GM10847 (cell line): ENCODE results near the gene WFDC1.

Experiments
- POLR2A ChIP-seq: IDR thresholded peaks from 2 replicates; pipeline ENCODE4 v1.6.1; 2011; ENCODE audit not compliant: insufficient read length; ENCODE audit errors: extremely low read depth

The WFDC1 gene

GRCh38 chr16:84326545-84326944, 31.9 kb downstream of the WFDC1 start:
- no peak for TF ChIP-seq POLR2A

GRCh38 chr16:84327926-84328505, 33.3 kb downstream of the WFDC1 start:
- no peak for TF ChIP-seq POLR2A

DNA sequence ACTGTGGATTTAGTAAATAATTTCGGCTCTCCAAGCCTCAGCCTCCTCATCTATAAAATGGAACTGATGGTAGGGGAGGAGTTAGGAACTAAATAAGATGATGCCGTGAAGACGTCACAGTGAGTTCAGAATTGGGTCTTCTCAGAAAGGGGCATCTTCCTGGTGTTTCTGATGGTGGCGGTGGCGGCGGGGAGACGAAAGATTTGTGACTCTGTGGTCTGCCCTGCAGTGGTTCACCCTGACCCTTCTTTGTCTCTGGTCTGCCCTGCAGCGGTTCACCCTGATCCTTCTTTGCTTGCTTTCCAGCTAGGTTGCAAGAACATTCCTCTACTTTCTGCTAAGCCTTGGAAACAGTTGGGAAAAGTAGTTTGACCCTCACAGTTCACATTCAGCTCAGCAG, 34.3 kb downstream of the WFDC1 start:
- TF ChIP-seq POLR2A, result no peak

GRCh38 chr16:84329843-84330684, 35.4 kb downstream of the WFDC1 start:
- no peak for TF ChIP-seq POLR2A

GRCh38 chr16:84330685-84331050, 36.0 kb downstream of the WFDC1 start:
- TF ChIP-seq POLR2A, result no peak

GRCh38 chr16:84331998-84332780, 37.5 kb downstream of the WFDC1 start:
- no peak for TF ChIP-seq POLR2A

DNA sequence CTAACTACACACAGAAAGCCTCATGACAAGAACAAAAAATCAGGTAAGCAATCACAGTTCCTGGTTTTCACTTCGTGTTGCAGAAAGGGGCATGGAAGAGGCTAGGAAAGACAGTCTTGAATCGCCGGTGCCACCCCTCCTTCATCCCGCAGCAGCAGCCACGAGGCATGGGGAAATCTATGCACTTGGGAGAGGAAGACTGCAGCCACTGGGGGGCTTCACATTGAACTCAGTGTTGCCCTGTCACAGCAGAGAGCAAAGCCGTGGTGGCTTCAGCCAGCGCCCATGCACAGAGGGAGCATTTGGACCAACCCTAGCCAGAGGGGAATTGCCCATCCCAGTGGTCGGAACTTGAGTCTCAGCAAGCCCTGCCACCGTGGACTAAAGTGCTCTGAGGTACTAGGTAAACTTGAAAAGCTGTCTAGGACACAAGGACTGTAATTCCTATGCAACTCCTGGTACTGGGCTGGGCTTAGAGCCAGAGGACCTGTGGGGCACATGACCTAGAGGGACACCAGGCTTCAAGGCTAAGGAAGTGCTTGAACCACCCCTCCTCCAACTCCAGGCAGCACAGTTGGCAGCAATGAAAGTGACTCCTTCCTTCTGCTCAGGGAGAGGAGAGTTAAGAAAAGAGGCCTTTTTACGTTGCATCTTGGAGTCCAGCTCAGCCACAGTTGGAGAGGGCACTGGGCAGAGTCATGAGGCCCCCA, 38.5 kb downstream of the WFDC1 start:
- no peak for TF ChIP-seq POLR2A

DNA sequence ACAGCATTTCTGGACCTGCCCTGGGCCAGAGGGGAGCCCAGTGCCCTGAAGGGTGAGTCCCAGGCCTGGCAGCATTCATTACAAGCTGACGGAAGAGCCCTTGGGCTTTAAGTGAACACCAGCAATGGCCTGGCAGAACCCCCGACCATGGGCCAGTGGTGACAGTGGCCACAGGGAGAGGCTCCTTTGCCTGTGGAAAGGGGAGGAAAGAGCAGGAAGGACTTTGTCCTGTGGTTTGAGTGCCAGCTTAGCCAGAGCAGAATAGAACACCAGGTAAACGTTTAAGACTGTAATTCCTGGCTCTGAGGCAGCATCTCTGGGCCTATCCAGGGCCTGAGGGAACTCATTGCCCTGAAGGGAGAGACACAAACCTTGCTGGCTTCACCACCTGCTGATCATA, 39.4 kb downstream of the WFDC1 start:
- TF ChIP-seq POLR2A, result no peak

GRCh38 chr16:84334482-84334881, 39.8 kb downstream of the WFDC1 start:
- no peak for TF ChIP-seq POLR2A

DNA sequence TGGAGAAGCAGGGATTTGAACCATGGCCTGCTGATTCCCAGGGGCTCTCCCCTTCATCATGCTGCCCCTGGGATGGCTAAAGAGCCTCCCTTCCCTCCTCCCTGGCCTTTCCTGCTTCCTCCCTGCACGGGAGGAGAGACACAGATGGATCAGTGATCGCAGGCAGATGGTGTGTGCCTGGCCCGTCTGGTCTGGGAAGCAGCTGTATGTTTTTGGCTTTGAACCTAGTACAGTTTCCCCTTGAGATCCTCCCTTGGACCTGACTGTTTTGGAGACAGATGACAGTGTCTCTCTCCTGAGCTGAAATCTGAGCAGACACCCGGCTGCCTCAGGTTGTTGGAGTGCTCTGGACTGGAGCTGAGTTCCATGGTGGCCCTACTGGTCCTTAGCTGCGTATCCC, 44.6 kb downstream of the WFDC1 start:
- no peak for TF ChIP-seq POLR2A

DNA sequence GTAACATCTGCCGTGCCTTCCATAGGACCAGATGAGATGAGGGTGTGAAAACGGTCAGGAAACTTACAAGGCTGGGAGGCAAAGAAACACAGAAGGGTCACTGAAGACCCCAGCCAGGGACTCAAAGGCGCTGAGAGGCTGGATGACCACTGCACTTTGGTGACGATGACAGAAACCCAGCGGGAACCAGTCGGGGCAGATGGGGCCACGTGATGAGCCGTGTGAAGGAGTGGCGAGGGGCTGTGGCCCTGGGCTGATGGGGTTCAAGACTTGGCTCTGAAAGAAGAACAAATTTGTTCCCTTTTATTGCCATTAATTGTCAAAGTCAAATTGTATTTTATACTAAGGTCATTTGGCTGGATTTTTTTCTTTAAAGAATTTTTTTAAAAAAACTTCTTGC, 45.1 kb downstream of the WFDC1 start:
- TF ChIP-seq POLR2A, result no peak

GRCh38 chr16:84340325-84341040, 45.8 kb downstream of the WFDC1 start:
- TF ChIP-seq POLR2A, result no peak

DNA sequence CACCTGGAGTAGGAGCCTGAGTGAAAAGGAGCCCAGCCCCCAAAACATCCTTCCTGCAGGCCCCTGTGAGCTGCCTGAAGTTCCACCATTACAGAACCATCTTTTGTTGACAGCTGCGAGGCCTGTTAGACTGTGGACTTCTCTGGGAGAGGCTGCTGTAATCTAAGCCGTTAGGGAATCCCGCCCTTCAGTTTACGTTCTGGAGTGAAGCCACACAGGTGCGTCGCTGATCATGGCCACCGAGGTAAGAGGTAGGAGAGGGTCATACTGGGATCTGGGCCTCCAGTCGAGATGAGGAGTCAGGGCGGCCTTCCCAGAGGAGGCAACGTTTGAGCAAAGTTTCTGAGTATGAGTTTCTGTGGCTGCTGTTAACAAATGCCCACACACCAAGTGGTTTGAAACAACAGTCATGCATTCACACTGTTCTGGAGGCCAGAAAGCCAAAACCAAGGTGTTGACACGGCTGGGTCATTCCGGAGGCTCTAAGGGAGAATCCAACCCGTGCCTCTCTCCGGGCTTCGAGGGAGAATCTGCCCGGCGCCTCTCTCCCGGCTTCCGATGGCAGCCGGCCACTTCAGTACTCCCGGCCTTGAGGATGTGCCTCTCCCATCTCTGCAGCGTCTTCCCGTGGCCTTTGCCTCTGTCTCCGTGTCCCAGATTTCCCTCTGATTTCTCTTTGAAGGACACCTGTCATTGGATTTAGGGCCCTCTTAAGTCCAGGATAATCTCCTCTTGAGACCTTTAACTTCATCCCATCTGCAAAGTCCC, 47.0 kb downstream of the WFDC1 start:
- TF ChIP-seq POLR2A, result no peak

DNA sequence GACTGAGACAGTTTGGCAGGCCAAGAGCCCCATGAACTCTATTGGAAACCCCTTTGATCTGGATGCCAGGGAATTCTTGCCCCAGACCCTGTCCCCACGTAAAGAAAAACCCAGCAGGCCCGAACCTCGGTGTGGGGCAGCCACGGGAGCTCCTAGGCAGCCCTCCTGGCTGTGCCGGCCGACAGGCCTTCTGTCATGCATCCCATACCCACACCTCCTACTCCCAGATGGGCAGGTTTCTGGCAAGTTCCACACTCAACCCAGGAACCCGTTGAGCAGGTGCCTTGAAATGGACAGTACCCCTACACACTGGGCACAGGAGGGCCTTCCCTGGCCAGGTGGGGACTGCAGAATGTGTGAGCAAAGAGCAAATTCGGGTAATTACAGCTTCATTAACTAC, 50.1 kb downstream of the WFDC1 start:
- no peak for TF ChIP-seq POLR2A
